ENCODE data around the gene C4B.
"Not testable (repeated sequence)": the region's sequence is repeated elsewhere in the genome, so short reads cannot be mapped to it uniquely, and the experiment has no call there.

DNA sequence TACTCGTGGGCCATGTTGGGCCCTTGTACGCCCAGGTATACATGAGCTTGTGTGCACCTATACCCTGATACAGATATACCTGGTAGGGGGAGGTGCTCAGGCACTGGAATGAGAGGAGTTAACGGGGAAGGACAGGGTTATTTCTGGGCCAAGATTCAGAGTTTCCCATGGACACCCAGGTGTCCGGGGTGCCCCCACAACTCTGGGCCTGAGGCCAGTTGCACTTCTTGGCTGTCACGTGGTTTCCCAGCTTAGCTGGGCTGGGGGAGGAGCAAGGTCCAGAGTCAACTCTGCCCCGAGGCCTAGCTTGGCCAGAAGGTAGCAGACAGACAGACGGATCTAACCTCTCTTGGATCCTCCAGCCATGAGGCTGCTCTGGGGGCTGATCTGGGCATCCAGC lies 32.9 kb upstream of the C4B start, which contains the start of gene C4A:
- TF ChIP-seq CTCF (IDR thresholded peaks at IDR 0.05 in 2 of 3, conservative IDR thresholded peaks at IDR 0.05 in 1 of 3; ENCODE audit: insufficient read depth in 2 of 3, low read depth in 1 of 3, low read length in 3 of 3); TCF7L2 (IDR thresholded peaks at IDR 0.05; ENCODE audit: low read depth, low read length): not testable (repeated sequence)

Data from K562 (cell line).